HFFc6 (cell line): ENCODE data around the gene ADAP2. TPM values are rescaled to one million over a fixed set of nuclear protein-coding genes. Genes with fewer than 3 reads are reported as not detected.
"Not testable (repeated sequence)": the region's sequence is repeated elsewhere in the genome, so short reads cannot be mapped to it uniquely, and the experiment has no call there.

Experiments
- DNase-seq: peaks from one replicate; pipeline ENCODE4 v3.0.0-alpha.2; 2018
- H3K27ac Mint-ChIP-seq: 2 replicates; pipeline ENCODE4 v1.8.0; 2020; ENCODE audit warnings: mild to moderate bottlenecking, mixed read lengths
- H3K27me3 Mint-ChIP-seq: 2 replicates; pipeline ENCODE4 v1.8.0; 2021; ENCODE audit warnings: mild to moderate bottlenecking, moderate library complexity, mixed read lengths; ENCODE audit not compliant: insufficient read depth
- H3K36me3 Mint-ChIP-seq: 2 replicates; pipeline ENCODE4 v1.8.0; 2021; ENCODE audit warnings: low read depth, mixed read lengths
- H3K4me1 Mint-ChIP-seq: 2 replicates; pipeline ENCODE4 v1.8.0; 2020; ENCODE audit warnings: low read depth, mixed read lengths
- H3K4me3 Mint-ChIP-seq: 2 replicates; pipeline ENCODE4 v1.8.0; 2020; ENCODE audit warnings: mild to moderate bottlenecking, moderate library complexity, mixed read lengths
- H3K9me3 Mint-ChIP-seq: 2 replicates; pipeline ENCODE4 v1.8.0; 2020; ENCODE audit warnings: mild to moderate bottlenecking, mixed read lengths
- total RNA-seq, 6 experiments: library from RNA; stranded (reverse); fragmentation: NEBNext Ultra II Directional; extraction: Animal tissue kit (Norgen Biotek cat#: 25700); gene quantifications; 2 replicates in 1 of 6; 3 replicates in 5 of 6; pipeline ENCODE4 v1.2.3, GENCODE V29; 2021
- TF ChIP-seq, protein P1 (sequence below): fragments of 200-600 bp; sonication (generic); IDR thresholded peaks from 2 replicates; pipeline ENCODE4 v1.5.0; 2021; ENCODE audit warnings: antibody characterized with exemption, mild to moderate bottlenecking

ADAP2 gene
- total RNA-seq, 6 experiments from 2014 or later: 0.12 to 0.61 (median 0.37) TPM

DNA sequence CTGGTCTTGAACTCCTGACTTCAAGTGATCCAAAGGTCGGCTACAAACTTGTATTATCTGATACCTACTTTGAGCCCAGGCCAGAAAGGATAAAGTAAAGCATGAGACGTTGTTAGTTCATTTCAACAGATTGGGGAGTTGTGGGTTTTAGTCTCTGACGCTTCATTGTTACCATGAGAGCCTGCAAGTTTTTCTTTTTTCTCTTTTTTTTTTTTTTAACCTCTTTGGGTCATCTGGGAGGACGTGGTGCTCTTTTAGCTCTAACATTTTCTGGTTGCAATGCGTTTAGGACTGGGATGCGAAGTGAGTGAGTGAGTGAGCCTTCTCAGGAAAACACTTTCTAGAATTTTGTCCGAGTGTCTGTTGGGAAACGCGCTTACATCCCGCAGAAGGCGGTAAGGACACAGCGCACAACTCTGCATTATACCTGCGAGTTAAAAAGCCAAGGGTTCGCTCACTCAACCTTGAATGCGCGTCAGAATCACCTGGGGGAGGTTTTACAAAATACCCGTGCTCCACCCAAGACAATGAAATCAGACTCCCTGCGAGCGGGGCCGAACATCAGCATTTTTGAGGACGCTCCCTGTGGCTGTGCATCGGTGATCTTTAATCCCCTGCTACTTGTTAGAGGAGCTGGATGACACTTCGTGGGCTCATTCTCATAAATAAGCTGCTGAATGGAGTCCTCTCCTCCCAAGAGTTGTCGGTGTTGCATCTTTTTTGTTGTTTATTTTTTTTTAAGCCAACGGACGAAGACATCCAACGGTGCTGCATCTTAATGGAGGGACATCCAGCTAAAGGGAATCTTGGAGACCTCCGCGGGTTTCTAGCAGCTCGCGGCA, 48.5 kb downstream of the ADAP2 start:
- H3K4me3 Mint-ChIP-seq: peak overlapping the region; percentile 96

DNA sequence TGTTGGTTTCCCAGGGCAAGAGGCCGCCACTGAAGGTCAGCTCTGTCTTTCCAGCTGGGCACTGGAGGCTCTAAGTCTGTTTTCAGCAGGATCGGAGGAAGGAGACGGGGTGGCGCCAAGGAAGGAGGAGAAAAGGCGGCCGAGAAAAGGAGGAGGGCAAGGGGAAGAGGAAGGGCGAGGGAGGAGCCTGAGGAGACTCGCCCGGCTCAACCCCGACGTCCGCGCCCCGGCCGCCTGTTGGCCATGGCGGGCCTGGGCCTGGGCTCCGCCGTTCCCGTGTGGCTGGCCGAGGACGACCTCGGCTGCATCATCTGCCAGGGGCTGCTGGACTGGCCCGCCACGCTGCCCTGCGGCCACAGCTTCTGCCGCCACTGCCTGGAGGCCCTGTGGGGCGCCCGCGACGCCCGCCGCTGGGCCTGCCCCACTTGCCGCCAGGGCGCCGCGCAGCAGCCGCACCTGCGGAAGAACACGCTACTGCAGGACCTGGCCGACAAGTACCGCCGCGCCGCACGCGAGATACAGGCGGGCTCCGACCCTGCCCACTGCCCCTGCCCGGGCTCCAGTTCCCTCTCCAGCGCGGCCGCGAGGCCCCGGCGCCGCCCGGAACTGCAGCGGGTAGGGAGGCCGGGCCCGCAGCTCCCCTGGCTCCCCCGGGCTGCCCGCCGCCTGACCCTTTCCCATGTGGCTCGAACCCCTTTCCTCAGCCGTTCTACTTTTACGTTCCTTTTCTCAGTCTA, 49.3 kb downstream of the ADAP2 start, which contains the start of gene RNF135:
RNF135 (plus strand) TSS at position 209 of the 737 bp plus-strand sequence; CDS start at position 244, 35 bp downstream.
- Mint-ChIP-seq H3K9me3 (peaks cover 16% of the 10 kb centered on the region), H3K4me3 (peak within 1 kb of the TSS; percentile 96), H3K27ac (peak within 1 kb of the TSS; percentile 95), H3K4me1 (peaks cover 31% of the 10 kb centered on the region), H3K27me3 (no peaks in the 10 kb centered on the region), H3K36me3 (peaks cover 27% of the 10 kb centered on the region)
- peak; percentile 75 for DNase-seq
- TF ChIP-seq, protein P1, sequence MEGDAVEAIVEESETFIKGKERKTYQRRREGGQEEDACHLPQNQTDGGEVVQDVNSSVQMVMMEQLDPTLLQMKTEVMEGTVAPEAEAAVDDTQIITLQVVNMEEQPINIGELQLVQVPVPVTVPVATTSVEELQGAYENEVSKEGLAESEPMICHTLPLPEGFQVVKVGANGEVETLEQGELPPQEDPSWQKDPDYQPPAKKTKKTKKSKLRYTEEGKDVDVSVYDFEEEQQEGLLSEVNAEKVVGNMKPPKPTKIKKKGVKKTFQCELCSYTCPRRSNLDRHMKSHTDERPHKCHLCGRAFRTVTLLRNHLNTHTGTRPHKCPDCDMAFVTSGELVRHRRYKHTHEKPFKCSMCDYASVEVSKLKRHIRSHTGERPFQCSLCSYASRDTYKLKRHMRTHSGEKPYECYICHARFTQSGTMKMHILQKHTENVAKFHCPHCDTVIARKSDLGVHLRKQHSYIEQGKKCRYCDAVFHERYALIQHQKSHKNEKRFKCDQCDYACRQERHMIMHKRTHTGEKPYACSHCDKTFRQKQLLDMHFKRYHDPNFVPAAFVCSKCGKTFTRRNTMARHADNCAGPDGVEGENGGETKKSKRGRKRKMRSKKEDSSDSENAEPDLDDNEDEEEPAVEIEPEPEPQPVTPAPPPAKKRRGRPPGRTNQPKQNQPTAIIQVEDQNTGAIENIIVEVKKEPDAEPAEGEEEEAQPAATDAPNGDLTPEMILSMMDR: peak; percentile 57

More for the DNA sequence above, 48.5 kb downstream of the ADAP2 start:
- peak overlapping the region; percentile 94 for H3K27ac Mint-ChIP-seq
- no peaks in the 10 kb centered on the region for H3K27me3 Mint-ChIP-seq
- DNase-seq: peak; percentile 23
- H3K36me3 Mint-ChIP-seq: peaks cover 21% of the 10 kb centered on the region
- H3K9me3 Mint-ChIP-seq: peaks cover 16% of the 10 kb centered on the region
- H3K4me1 Mint-ChIP-seq: peaks cover 32% of the 10 kb centered on the region
- TF ChIP-seq, protein P1: peak; percentile 47; the same call in 1 of the 2 replicates

DNA sequence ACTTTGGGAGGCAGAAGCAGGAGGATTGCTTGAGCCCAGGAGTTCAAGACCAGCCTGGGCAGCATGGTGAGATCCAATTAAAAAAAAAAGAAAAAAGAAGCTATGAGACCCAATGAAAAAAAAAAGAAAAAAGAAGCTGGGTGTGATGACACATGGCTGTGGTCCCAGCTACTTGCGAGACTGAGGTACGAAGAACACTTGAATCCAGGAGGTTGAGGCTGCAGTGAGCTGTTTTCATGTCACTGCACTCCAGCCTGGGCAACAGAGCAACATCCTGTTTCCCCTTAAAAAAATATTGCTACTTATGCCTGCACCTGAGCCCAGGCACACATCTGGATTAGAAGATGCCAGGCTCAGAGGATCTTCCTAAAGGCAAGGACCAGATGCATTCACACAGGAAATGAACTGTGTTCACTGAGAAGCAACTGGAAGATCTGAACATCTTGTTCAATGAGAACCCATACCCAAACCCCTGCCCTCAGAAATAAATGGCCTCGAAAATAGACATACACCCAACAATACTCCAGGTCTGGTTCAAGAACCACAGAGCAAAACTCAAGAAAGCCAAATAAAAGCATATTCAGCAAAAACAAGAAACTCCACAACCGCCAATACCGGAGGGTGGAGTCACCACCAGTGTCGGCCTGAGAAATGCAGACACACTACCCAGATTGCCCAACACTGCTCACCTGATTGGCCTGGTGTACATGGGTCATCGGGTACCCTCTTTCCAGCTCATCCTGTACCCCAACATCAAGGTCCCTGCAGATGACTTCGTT, 53.5 kb downstream of the ADAP2 start:
- Mint-ChIP-seq H3K4me3 (no peak overlapping the region), H3K27me3 (no peaks in the 10 kb centered on the region; the same call in 1 of the 2 replicates), H3K36me3 (peaks cover 33% of the 10 kb centered on the region), H3K27ac (no peak overlapping the region), H3K4me1 (peaks cover 24% of the 10 kb centered on the region), H3K9me3 (peaks cover 16% of the 10 kb centered on the region)
- no peak for DNase-seq
- TF ChIP-seq, protein P1: no peak

DNA sequence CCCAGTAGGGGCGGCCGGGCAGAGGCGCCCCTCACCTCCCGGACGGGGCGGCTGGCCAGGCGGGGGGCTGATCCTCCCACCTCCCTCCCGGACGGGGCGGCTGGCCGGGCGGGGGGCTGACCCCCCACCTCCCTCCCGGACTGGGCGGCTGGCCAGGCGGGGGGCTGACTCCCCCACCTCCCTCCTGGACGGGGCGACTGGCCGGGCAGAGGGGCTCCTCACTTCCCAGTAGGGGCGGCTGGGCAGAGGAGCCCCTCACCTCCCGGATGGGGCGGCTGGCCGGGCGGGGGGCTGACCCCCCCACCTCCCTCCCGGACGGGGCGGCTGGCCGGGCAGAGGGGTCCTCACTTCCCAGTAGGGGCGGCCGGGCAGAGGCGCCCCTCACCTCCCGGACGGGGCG, 58.2 kb downstream of the ADAP2 start:
- not testable (repeated sequence) for DNase-seq, H3K27me3 Mint-ChIP-seq, H3K9me3 Mint-ChIP-seq, H3K4me1 Mint-ChIP-seq, H3K27ac Mint-ChIP-seq, H3K4me3 Mint-ChIP-seq
- H3K36me3 Mint-ChIP-seq: peaks cover 19% of the 10 kb centered on the region

DNA sequence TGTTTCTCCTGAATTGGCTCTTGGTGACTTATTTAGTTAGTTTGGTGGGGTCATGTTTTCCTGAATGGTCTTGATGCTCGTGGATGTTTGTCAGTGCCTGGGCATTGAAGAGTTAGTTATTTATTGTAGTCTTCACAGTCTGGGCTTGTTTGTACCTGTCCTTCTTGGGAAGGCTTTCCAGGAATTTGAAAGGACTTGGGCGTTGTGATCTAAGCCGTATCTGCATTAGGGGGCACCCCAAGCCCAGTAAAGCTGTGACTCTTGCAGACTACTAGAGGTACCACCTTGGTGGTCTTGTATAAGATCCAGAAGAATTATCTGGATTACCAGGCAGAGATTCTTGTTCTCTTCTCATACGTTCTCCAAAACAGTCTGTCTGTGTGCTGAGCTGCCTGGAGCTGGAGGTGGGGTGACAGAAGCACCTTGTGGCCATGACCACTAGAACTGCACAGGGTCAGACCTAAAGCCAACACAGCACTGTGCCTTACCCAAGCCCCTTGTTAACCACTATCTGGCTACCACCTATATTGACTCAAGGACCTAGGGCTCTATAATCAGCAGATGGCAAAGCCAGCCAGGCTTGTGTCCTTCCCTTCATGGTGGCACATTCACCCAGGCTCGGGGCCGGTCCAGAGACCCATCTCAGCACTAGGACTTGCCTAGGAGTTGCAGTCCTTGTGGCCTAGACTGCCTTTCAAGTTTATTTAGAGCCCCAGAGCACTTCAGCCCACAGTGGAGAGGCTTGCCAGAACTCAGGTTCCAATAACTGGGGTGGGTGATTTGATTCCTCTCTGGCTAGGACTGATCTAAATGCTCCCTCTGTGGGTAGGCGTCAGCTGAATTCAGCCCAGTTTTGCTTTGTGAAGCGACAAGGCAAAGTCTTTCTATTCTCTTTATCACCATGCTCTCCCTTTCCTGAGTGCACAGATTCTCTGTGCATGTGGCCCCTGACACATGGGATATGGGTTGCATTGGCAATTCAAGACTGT, 60.1 kb downstream of the ADAP2 start:
- no peak for DNase-seq
- H3K4me3 Mint-ChIP-seq: no peak overlapping the region
- peaks cover 13% of the 10 kb centered on the region; the same call in 1 of the 2 replicates for H3K36me3 Mint-ChIP-seq
- H3K9me3 Mint-ChIP-seq: no peaks in the 10 kb centered on the region
- no peaks in the 10 kb centered on the region; the same call in none of the 2 replicates for H3K27me3 Mint-ChIP-seq
- H3K27ac Mint-ChIP-seq: no peak overlapping the region
- TF ChIP-seq, protein P1: no peak
- no peaks in the 10 kb centered on the region for H3K4me1 Mint-ChIP-seq
